Loucy (cell line): Measurements from ENCODE around the gene SHBG.

Experiments
- EZH2phosphoT487 ChIP-seq: fragments of 200-600 bp; IDR thresholded peaks from 2 replicates; pipeline ENCODE4 v1.6.1; 2018; ENCODE audit warnings: antibody characterized with exemption, mild to moderate bottlenecking, moderate library complexity, borderline replicate concordance
- TF ChIP-seq, protein P1 (sequence below): fragments of 200-600 bp; sonication (generic); conservative IDR thresholded peaks from 2 replicates; pipeline ENCODE4 v1.5.1; 2014; ENCODE audit warnings: mild to moderate bottlenecking, antibody characterized with exemption, low read length

DNA sequence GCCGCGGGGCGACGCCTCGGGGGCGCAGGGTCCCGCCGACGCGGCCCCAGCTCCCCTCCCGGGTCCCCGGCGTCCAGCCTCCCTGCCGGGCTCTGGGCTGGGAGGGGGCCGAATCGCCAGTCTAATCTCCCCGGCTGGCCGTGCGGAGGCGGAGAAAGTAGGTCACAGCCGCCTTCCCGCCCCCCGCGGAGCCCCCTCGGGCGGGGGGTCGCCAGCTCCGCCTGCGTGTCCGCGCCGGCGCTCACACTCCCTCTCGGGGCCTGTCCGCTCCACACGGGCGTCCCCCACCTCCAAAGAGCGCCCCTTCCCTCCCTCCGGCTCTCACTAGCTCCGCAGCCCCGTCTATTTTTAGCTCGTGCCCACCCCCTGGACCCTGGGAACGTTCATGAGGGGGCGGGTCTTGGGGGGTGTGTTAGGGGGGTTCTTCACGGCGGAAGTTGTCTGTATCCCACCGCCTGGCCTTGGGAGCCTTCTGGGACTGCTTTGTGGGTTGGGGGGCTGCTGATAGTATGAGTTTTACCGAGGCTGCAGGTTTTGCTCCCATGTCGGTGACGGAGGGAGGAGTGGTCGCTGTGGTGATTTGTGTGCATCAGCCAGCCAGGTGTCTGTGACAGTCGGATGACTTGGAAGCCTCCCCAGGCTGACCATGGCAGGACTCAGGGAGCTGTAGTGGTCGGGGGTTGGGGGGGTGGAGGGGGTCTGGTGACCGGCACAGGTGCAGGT lies 21.9 kb downstream of the SHBG start:
- TF ChIP-seq, protein P1, sequence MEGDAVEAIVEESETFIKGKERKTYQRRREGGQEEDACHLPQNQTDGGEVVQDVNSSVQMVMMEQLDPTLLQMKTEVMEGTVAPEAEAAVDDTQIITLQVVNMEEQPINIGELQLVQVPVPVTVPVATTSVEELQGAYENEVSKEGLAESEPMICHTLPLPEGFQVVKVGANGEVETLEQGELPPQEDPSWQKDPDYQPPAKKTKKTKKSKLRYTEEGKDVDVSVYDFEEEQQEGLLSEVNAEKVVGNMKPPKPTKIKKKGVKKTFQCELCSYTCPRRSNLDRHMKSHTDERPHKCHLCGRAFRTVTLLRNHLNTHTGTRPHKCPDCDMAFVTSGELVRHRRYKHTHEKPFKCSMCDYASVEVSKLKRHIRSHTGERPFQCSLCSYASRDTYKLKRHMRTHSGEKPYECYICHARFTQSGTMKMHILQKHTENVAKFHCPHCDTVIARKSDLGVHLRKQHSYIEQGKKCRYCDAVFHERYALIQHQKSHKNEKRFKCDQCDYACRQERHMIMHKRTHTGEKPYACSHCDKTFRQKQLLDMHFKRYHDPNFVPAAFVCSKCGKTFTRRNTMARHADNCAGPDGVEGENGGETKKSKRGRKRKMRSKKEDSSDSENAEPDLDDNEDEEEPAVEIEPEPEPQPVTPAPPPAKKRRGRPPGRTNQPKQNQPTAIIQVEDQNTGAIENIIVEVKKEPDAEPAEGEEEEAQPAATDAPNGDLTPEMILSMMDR, result no peak
- no peak for TF ChIP-seq EZH2phosphoT487
